ENCODE results near the gene DCAF17.

DNA sequence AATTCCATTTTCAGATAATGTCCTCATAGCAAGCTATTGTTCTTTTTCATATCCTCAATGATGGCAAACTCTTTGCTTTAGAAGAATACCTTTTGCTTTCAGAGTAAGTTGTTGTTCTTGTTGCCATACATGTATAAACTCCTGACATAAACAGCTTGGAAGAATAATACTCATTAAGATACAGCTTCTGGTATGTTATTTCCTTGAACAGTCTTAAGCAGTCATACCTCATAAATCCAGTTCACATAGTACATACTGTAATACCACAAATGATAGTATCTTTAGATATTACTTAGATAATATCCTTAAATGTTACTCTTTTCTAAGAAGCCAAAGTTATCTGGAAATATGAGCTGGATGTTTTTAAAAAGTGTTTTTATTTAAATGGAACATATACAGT lies 23.4 kb upstream of the DCAF17 start:
- TF ChIP-seq, protein P1, sequence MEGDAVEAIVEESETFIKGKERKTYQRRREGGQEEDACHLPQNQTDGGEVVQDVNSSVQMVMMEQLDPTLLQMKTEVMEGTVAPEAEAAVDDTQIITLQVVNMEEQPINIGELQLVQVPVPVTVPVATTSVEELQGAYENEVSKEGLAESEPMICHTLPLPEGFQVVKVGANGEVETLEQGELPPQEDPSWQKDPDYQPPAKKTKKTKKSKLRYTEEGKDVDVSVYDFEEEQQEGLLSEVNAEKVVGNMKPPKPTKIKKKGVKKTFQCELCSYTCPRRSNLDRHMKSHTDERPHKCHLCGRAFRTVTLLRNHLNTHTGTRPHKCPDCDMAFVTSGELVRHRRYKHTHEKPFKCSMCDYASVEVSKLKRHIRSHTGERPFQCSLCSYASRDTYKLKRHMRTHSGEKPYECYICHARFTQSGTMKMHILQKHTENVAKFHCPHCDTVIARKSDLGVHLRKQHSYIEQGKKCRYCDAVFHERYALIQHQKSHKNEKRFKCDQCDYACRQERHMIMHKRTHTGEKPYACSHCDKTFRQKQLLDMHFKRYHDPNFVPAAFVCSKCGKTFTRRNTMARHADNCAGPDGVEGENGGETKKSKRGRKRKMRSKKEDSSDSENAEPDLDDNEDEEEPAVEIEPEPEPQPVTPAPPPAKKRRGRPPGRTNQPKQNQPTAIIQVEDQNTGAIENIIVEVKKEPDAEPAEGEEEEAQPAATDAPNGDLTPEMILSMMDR (IDR thresholded peaks at IDR 0.05), result no peak
- no peak for TF ChIP-seq POLR2A (IDR thresholded peaks at IDR 0.05)

Data from thyroid gland (tissue), 4 donors.